MM.1S (cell line): ENCODE data around the gene EFHC2.

Source experiments
- EZH2phosphoT487 ChIP-seq: fragments of 300-600 bp; sonication (generic); IDR thresholded peaks from 2 replicates; pipeline ENCODE4 v1.6.1; 2018; ENCODE audit warnings: antibody characterized with exemption, low read length
- TF ChIP-seq, protein P1 (sequence below): fragments of 300-600 bp; sonication (generic); IDR thresholded peaks from 2 replicates; pipeline ENCODE4 v1.5.1; 2016; ENCODE audit warnings: antibody characterized with exemption, low read length, mixed read lengths

DNA sequence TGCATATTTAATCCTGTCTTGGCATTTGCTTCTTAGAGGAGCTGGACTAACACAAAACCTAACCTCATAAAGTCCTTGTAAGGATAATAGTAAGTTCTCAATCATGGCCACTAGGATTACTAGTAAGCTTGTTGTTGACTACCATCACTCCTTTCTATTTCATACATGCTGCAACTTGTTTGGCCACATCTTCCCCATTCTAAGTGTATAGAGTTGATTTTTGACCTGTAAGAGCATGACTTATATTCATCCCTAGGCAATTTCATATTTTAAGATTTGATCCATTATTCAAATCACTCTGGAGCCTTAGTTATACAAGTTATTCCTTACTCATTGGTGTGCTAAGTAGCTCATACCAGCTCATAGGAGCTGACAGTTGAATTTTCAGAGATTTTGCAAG is 109.4 kb downstream of the EFHC2 start:
- TF ChIP-seq, protein P1, sequence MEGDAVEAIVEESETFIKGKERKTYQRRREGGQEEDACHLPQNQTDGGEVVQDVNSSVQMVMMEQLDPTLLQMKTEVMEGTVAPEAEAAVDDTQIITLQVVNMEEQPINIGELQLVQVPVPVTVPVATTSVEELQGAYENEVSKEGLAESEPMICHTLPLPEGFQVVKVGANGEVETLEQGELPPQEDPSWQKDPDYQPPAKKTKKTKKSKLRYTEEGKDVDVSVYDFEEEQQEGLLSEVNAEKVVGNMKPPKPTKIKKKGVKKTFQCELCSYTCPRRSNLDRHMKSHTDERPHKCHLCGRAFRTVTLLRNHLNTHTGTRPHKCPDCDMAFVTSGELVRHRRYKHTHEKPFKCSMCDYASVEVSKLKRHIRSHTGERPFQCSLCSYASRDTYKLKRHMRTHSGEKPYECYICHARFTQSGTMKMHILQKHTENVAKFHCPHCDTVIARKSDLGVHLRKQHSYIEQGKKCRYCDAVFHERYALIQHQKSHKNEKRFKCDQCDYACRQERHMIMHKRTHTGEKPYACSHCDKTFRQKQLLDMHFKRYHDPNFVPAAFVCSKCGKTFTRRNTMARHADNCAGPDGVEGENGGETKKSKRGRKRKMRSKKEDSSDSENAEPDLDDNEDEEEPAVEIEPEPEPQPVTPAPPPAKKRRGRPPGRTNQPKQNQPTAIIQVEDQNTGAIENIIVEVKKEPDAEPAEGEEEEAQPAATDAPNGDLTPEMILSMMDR: no peak
- no peak for TF ChIP-seq EZH2phosphoT487
